Activated naive CD4-positive, alpha-beta T cell treated with anti-CD3 and anti-CD28 coated beads for 36 hours (primary cell): ENCODE data around the gene FAM216A. TPM values are rescaled to one million over a fixed set of nuclear protein-coding genes. Genes with fewer than 3 reads are reported as not detected.
"Not testable (repeated sequence)": the region's sequence is repeated elsewhere in the genome, so short reads cannot be mapped to it uniquely, and the experiment has no call there.

Experiments used
- CTCF ChIA-PET: fragments of 350-600 bp; sonication (Branson Sonifier 250); formaldehyde crosslinking; loops from one replicate; lab custom pipeline; 2021; ENCODE audit warnings: antibody characterized with exemption; lab: Charles Lee
- DNase-seq: peaks from one replicate; pipeline ENCODE4 v3.0.0-alpha.2; 2020
- H3K27ac Mint-ChIP-seq: one replicate; pipeline ENCODE4 v1.8.0; 2021; ENCODE audit warnings: mild to moderate bottlenecking, mixed read lengths
- H3K27me3 Mint-ChIP-seq: one replicate; pipeline ENCODE4 v1.8.0; 2021; ENCODE audit warnings: low read depth, mixed read lengths
- H3K36me3 Mint-ChIP-seq: one replicate; pipeline ENCODE4 v1.8.0; 2021; ENCODE audit warnings: low read depth, mixed read lengths
- H3K4me1 Mint-ChIP-seq: one replicate; pipeline ENCODE4 v1.8.0; 2021; ENCODE audit warnings: low read depth, mixed read lengths
- H3K4me3 Mint-ChIP-seq: one replicate; pipeline ENCODE4 v1.8.0; 2021; ENCODE audit warnings: mild to moderate bottlenecking, moderate library complexity, mixed read lengths
- H3K9me3 Mint-ChIP-seq: one replicate; pipeline ENCODE4 v1.8.0; 2021; ENCODE audit warnings: mixed read lengths
- intact Hi-C: fragments of 100-400 bp; cut with micrococcal nuclease; formaldehyde crosslinking; loops from one replicate; pipeline ENCODE4 v1.15.1; 2023
- total RNA-seq, 2 experiments: library from RNA; stranded (reverse); gene quantifications; one replicate each; pipeline ENCODE4 v1.2.3, GENCODE V29; 2021

The FAM216A gene
- total RNA-seq: 10 to 100 TPM; 37.0 to 39.5 TPM

GRCh38 chr12:110468214-110469048, at the start of gene FAM216A, which contains the start of gene GPN3:
FAM216A (plus strand) TSS chr12:110468845; CDS start chr12:110468876, 31 bp downstream.
GPN3 (minus strand) TSS chr12:110468257; CDS start chr12:110468203, 54 bp downstream.
- no peaks in the 10 kb centered on the region for H3K27me3 Mint-ChIP-seq
- peak within 1 kb of the TSS; percentile 98 for H3K4me3 Mint-ChIP-seq
- CTCF ChIA-PET: interaction anchor here (0.6 to 2.8 kb wide), 18 partner anchors 9 to 366 kb away, joined by 3 to 36 read pairs (median 4); partner anchors contain the start of genes ARPC3, RAD9B and VPS29
- peaks cover 21% of the 10 kb centered on the region for H3K36me3 Mint-ChIP-seq
- peak; percentile 98 for DNase-seq
- peak within 1 kb of the TSS; percentile 96 for H3K27ac Mint-ChIP-seq
- H3K9me3 Mint-ChIP-seq: no peaks in the 10 kb centered on the region
- intact Hi-C loops: loop anchor here (1.0 to 5.0 kb wide), 12 partner anchors 18 to 419 kb away; partner anchors contain the start of genes ANAPC7, ARPC3, IFT81 and PPTC7
- H3K4me1 Mint-ChIP-seq: peaks cover 41% of the 10 kb centered on the region

GRCh38 chr12:110420644-110421043, 48.0 kb upstream of the FAM216A start:
- intact Hi-C loops, H3K9me3 Mint-ChIP-seq, H3K27me3 Mint-ChIP-seq, DNase-seq, H3K27ac Mint-ChIP-seq, H3K4me3 Mint-ChIP-seq, H3K36me3 Mint-ChIP-seq, H3K4me1 Mint-ChIP-seq: not testable (repeated sequence)
- CTCF ChIA-PET: interaction anchor here (1.3 to 2.6 kb wide), 2 partner anchors 10 to 319 kb away, joined by 3 to 17 read pairs; no protein-coding TSS in a partner anchor

GRCh38 chr12:110421159-110421661, 47.4 kb upstream of the FAM216A start:
- CTCF ChIA-PET: interaction anchor here (1.3 to 2.6 kb wide), 2 partner anchors 10 to 320 kb away, joined by 3 to 17 read pairs; no protein-coding TSS in a partner anchor
- Mint-ChIP-seq H3K27me3 (no peaks in the 10 kb centered on the region), H3K27ac (no peak overlapping the region), H3K36me3 (no peaks in the 10 kb centered on the region), H3K4me3 (no peak overlapping the region), H3K9me3 (no peaks in the 10 kb centered on the region), H3K4me1 (no peaks in the 10 kb centered on the region)
- intact Hi-C loops: no loop called here
- DNase-seq: no peak

GRCh38 chr12:110421701-110422100, 46.9 kb upstream of the FAM216A start:
- H3K9me3 Mint-ChIP-seq: no peaks in the 10 kb centered on the region
- intact Hi-C loops: no loop called here

GRCh38 chr12:110424237-110424636, 44.4 kb upstream of the FAM216A start:
- Mint-ChIP-seq H3K36me3 (no peaks in the 10 kb centered on the region), H3K4me3 (no peak overlapping the region), H3K27me3 (no peaks in the 10 kb centered on the region), H3K9me3 (no peaks in the 10 kb centered on the region), H3K27ac (no peak overlapping the region), H3K4me1 (no peaks in the 10 kb centered on the region)
- no peak for DNase-seq
- intact Hi-C loops: no loop called here
- CTCF ChIA-PET: interaction anchor here (1.7 kb wide), 1 partner anchor 324 kb away, joined by 3 read pairs; no protein-coding TSS in a partner anchor

More at GRCh38 chr12:110421701-110422100, 46.9 kb upstream of the FAM216A start:
- CTCF ChIA-PET: interaction anchor here (2.6 kb wide), 1 partner anchor 9 kb away, joined by 17 read pairs; no protein-coding TSS in a partner anchor
- H3K4me1 Mint-ChIP-seq: no peaks in the 10 kb centered on the region
- H3K27ac Mint-ChIP-seq: no peak overlapping the region
- no peaks in the 10 kb centered on the region for H3K27me3 Mint-ChIP-seq
- H3K4me3 Mint-ChIP-seq: no peak overlapping the region
- no peak for DNase-seq
- H3K36me3 Mint-ChIP-seq: no peaks in the 10 kb centered on the region

GRCh38 chr12:110426406-110426805, 42.2 kb upstream of the FAM216A start:
- H3K9me3 Mint-ChIP-seq: no peaks in the 10 kb centered on the region
- no peak overlapping the region for H3K27ac Mint-ChIP-seq
- CTCF ChIA-PET: interaction anchor here (1.2 kb wide), 1 partner anchor 326 kb away, joined by 3 read pairs; no protein-coding TSS in a partner anchor
- H3K4me3 Mint-ChIP-seq: no peak overlapping the region
- H3K4me1 Mint-ChIP-seq: no peaks in the 10 kb centered on the region
- DNase-seq: no peak
- intact Hi-C loops: no loop called here
- H3K36me3 Mint-ChIP-seq: no peaks in the 10 kb centered on the region
- H3K27me3 Mint-ChIP-seq: no peaks in the 10 kb centered on the region

- intact Hi-C loops: not testable (repeated sequence)
- CTCF ChIA-PET: interaction anchor here (2.8 kb wide), 1 partner anchor 330 kb away, joined by 19 read pairs; no protein-coding TSS in a partner anchor
Measured at GRCh38 chr12:110429676-110430075, 39.0 kb upstream of the FAM216A start.

GRCh38 chr12:110431957-110432587, 36.6 kb upstream of the FAM216A start:
- H3K4me1 Mint-ChIP-seq: peaks cover 3% of the 10 kb centered on the region
- peak overlapping the region; percentile 36 for H3K27ac Mint-ChIP-seq
- H3K36me3 Mint-ChIP-seq: peaks cover 15% of the 10 kb centered on the region
- intact Hi-C loops: loop anchor here (1.0 kb wide), 3 partner anchors 29 to 332 kb away; partner anchors contain the start of gene ANAPC7
- H3K27me3 Mint-ChIP-seq: no peaks in the 10 kb centered on the region
- DNase-seq: peak; percentile 31
- no peak overlapping the region for H3K4me3 Mint-ChIP-seq
- CTCF ChIA-PET: interaction anchor here (0.6 to 2.8 kb wide), 56 partner anchors 9 to 771 kb away, joined by 3 to 30 read pairs (median 5); partner anchors contain the start of genes ARPC3, FAM216A, GPN3 and IFT81
- H3K9me3 Mint-ChIP-seq: no peaks in the 10 kb centered on the region

More at GRCh38 chr12:110429676-110430075, 39.0 kb upstream of the FAM216A start:
- not testable (repeated sequence) for H3K4me1 Mint-ChIP-seq, H3K9me3 Mint-ChIP-seq, H3K36me3 Mint-ChIP-seq, H3K4me3 Mint-ChIP-seq, H3K27me3 Mint-ChIP-seq, H3K27ac Mint-ChIP-seq, DNase-seq

GRCh38 chr12:110436231-110436630, 32.4 kb upstream of the FAM216A start:
- H3K36me3 Mint-ChIP-seq: peaks cover 25% of the 10 kb centered on the region
- H3K9me3 Mint-ChIP-seq: no peaks in the 10 kb centered on the region
- DNase-seq: no peak
- no peaks in the 10 kb centered on the region for H3K27me3 Mint-ChIP-seq
- H3K4me1 Mint-ChIP-seq: peaks cover 3% of the 10 kb centered on the region
- peak overlapping the region; percentile 71 for H3K27ac Mint-ChIP-seq
- CTCF ChIA-PET: no interaction called here
- intact Hi-C loops: no loop called here
- no peak overlapping the region for H3K4me3 Mint-ChIP-seq

GRCh38 chr12:110444455-110444854, 24.2 kb upstream of the FAM216A start:
- no peak for DNase-seq
- H3K4me3 Mint-ChIP-seq: no peak overlapping the region
- no peaks in the 10 kb centered on the region for H3K9me3 Mint-ChIP-seq
- H3K27ac Mint-ChIP-seq: no peak overlapping the region
- no peaks in the 10 kb centered on the region for H3K27me3 Mint-ChIP-seq
- CTCF ChIA-PET: no interaction called here
- intact Hi-C loops: no loop called here
- peaks cover 32% of the 10 kb centered on the region for H3K4me1 Mint-ChIP-seq
- peaks cover 24% of the 10 kb centered on the region for H3K36me3 Mint-ChIP-seq

GRCh38 chr12:110449799-110450497, 18.7 kb upstream of the FAM216A start, which contains the start of gene ARPC3:
ARPC3 (minus strand) TSS chr12:110450337; CDS start chr12:110450260, 77 bp downstream.
- peaks cover 31% of the 10 kb centered on the region for H3K36me3 Mint-ChIP-seq
- CTCF ChIA-PET: interaction anchor here (0.6 to 5.6 kb wide), 23 partner anchors 10 to 426 kb away, joined by 3 to 50 read pairs (median 4); partner anchors contain the start of genes FAM216A and GPN3
- H3K4me1 Mint-ChIP-seq: peaks cover 38% of the 10 kb centered on the region

More at GRCh38 chr12:110449799-110450497, 18.7 kb upstream of the FAM216A start, which contains the start of gene ARPC3:
- peak within 1 kb of the TSS; percentile 100 for H3K27ac Mint-ChIP-seq
- DNase-seq: peak; percentile 98
- H3K27me3 Mint-ChIP-seq: no peaks in the 10 kb centered on the region
- peak within 1 kb of the TSS; percentile 100 for H3K4me3 Mint-ChIP-seq
- H3K9me3 Mint-ChIP-seq: no peaks in the 10 kb centered on the region
- intact Hi-C loops: loop anchor here (1.0 to 5.0 kb wide), 10 partner anchors 18 to 438 kb away; partner anchors contain the start of genes ANAPC7, ATP2A2, FAM216A and GPN3
